Stimulated activated CD8-positive, alpha-beta memory T cell treated with anti-CD3 and anti-CD28 coated beads, Interleukin-7, amount 100 ng/mL, for 4 hours (primary cell): ENCODE measurements around the gene KLHL1.

Experiments
- DNase-seq, 2 donors: peaks; one replicate each; pipeline ENCODE4 v3.0.0-alpha.2; 2020; ENCODE audit warnings: low read depth in 2 of 2

KLHL1 gene

GRCh38 chr13:70014337-70014736 lies 93.9 kb downstream of the KLHL1 start:
- DNase-seq = no peak

- DNase-seq = no peak
Measured at GRCh38 chr13:69999875-70000274, 108.4 kb downstream of the KLHL1 start.

GRCh38 chr13:69997061-69997460 lies 111.2 kb downstream of the KLHL1 start:
- DNase-seq = no peak

GRCh38 chr13:69980799-69981198 lies 127.5 kb downstream of the KLHL1 start:
- no peak for DNase-seq

- DNase-seq = no peak
Measured at GRCh38 chr13:69975496-69975895, 132.8 kb downstream of the KLHL1 start.

- DNase-seq = no peak
Measured at GRCh38 chr13:69970520-69970919, 137.7 kb downstream of the KLHL1 start.

GRCh38 chr13:69959046-69959445 lies 149.2 kb downstream of the KLHL1 start:
- no peak for DNase-seq

- no peak for DNase-seq
Measured at GRCh38 chr13:69956839-69957238, 151.4 kb downstream of the KLHL1 start.

GRCh38 chr13:69956349-69956748 lies 151.9 kb downstream of the KLHL1 start:
- no peak for DNase-seq

- no peak for DNase-seq
Measured at GRCh38 chr13:69955271-69955670, 153.0 kb downstream of the KLHL1 start.

- no peak for DNase-seq
Measured at GRCh38 chr13:69951412-69951811, 156.8 kb downstream of the KLHL1 start.

GRCh38 chr13:69950160-69950559 lies 158.1 kb downstream of the KLHL1 start:
- no peak for DNase-seq

GRCh38 chr13:69948016-69948415 lies 160.2 kb downstream of the KLHL1 start:
- DNase-seq = no peak

GRCh38 chr13:69947582-69947981 lies 160.7 kb downstream of the KLHL1 start:
- no peak for DNase-seq

- no peak for DNase-seq
Measured at GRCh38 chr13:69946511-69946910, 161.7 kb downstream of the KLHL1 start.

- no peak for DNase-seq
Measured at GRCh38 chr13:69935043-69935442, 173.2 kb downstream of the KLHL1 start.

GRCh38 chr13:69928262-69928661 lies 180.0 kb downstream of the KLHL1 start:
- DNase-seq = no peak

GRCh38 chr13:69921156-69921555 lies 187.1 kb downstream of the KLHL1 start:
- DNase-seq = no peak

GRCh38 chr13:69912630-69913029 lies 195.6 kb downstream of the KLHL1 start:
- DNase-seq = no peak

- no peak for DNase-seq
Measured at GRCh38 chr13:69910800-69911199, 197.5 kb downstream of the KLHL1 start.

- DNase-seq = no peak
Measured at GRCh38 chr13:69904784-69905183, 203.5 kb downstream of the KLHL1 start.

GRCh38 chr13:69903081-69903480 lies 205.2 kb downstream of the KLHL1 start:
- no peak for DNase-seq

GRCh38 chr13:69882451-69882850 lies 225.8 kb downstream of the KLHL1 start:
- DNase-seq = no peak

GRCh38 chr13:69879936-69880335 lies 228.3 kb downstream of the KLHL1 start:
- no peak for DNase-seq
